ENCODE results near the gene ADIPOQ.
"Not testable (repeated sequence)": the region's sequence is repeated elsewhere in the genome, so short reads cannot be mapped to it uniquely, and the experiment has no call there.

The ADIPOQ gene

DNA sequence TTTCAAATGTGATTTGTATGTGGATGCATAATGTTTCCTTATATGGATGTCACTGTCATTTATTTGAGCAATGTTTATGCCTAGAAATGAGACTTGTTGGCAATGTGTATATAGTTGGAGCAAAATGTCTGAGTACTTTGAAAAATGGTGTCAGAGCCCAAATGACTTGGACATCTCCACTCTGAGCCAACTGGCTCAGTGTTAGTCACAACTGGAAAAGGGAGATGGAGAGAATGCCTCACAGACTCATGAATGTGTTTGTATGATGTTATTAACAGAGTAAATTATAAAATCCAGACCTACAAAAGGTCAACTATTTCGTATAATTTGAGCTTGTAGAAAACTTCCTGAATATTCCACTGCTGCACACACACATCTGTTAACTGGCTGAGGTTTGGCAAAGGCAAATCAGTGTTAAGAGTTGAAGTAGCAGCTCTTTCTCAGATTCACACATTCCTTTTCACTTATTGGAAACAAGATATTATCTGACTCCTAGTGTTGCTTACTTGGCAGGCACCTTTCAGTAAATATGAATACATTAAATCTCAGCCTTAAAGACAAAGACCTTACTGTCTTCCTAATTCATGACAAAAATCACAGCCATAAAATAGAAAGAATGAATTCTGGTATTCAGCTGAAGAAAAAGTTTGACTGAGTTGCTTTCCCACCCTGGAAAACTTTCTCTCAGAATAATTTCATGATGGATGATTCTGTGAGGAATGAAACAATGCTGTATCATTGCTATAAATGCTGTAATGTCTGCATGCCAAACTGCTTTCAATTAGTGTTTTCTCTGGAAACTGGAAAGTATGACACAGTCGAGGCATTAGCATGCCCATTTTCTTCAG lies 27.0 kb downstream of the ADIPOQ start:
- FAIRE-seq (no peak), DNase-seq (ENCODE audit: insufficient read length, low spot score) (no peak)

DNA sequence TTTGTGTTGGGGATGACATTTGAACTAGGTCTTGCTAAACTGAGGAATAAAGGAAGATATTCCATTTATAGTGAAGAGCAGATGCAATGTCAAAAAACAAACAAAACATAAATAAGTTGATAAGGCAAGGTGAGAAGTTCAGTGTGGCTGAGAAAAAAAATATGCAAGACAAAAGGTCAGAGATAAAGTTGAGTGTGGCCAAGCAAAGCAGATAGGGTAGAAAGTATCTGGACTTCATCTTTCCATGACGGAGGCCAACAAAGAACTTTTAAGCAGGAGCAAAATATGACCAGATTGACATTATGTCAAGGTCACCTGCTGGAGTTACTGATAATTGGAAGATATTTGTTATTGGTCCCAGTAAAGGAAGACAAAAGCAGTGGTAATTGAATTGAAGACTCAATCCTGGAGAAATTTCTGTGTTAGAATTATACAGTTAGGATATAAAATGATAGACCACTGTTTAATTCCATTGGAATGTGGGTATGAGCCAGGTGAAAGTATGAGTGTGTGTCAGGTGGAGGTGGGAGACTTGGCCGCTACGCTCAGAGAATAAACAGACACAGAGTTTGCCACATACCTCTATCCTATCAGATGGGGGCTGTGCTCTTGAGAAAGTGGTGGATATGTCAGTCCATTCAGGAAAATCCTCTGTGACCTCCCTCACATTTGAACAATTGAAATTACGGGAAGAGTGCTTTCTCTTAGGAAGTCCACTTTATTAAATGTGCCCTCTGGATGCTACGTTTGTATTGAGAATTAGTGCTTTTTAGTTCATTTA lies 28.1 kb downstream of the ADIPOQ start:
- FAIRE-seq (no peak), DNase-seq (ENCODE audit: insufficient read length, low spot score) (no peak)

DNA sequence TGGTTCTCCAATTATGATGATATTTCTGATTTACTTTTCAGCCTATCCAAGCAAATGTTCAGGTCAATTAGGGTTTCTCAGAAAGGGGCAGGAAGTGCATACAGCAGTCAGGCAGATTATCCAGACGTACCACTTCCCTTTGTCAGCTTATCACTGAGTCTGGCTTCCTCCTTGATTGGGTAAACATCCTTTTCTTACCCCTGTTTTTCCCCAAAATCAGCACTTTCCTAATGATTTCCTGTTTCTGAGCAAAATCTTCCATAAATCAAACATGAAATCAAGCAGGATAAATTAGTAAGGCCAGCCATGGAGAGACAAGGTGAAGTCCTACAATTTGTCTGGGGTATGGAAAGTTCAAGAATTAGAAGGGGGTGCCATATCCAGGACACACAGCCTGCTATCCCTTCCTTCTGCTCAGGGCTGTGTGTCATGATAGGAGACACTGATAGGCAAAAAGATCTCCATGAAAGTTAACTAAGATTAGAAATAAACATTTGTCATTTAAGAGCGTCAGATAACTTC lies 29.0 kb downstream of the ADIPOQ start:
- FAIRE-seq, result no peak
- no peak for DNase-seq (ENCODE audit: insufficient read length, low spot score)

DNA sequence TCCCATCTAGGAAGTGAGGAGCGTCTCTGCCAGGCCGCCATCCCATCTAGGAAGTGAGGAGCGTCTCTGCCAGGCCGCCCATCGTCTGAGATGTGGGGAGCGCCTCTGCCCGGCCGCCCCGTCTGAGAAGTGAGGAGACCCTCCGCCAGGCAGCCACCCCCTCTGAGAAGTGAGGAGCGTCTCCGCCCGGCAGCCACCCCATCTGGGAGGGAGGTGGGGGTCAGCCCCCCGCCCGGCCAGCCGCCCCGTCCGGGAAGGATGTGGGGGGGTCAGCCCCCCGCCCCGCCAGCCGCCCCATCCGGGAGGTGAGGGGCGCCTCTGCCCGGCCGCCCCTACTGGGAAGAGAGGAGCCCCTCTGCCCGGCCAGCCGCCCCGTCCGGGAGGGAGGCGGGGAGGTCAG lies 31.3 kb downstream of the ADIPOQ start:
- not testable (repeated sequence) for DNase-seq (ENCODE audit: insufficient read length, low spot score); FAIRE-seq

DNA sequence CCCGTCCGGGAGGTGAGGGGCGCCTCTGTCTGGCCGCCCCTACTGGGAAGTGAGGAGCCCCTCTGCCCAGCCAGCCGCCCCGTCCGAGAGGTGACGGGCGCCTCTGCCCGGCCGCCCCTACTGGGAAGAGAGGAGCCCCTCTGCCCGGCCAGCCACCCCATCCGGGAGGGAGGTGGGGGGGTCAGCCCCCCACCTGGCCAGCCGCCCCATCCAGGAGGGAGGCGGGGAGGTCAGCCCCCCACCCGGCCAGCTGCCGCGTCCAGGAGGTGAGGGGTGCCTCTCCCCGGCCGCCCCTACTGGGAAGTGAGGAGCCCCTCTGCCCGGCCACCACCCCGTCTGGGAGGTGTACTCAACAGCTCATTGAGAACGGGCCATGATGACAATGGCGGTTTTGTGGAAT lies 31.7 kb downstream of the ADIPOQ start:
- FAIRE-seq; DNase-seq (ENCODE audit: insufficient read length, low spot score): not testable (repeated sequence)

DNA sequence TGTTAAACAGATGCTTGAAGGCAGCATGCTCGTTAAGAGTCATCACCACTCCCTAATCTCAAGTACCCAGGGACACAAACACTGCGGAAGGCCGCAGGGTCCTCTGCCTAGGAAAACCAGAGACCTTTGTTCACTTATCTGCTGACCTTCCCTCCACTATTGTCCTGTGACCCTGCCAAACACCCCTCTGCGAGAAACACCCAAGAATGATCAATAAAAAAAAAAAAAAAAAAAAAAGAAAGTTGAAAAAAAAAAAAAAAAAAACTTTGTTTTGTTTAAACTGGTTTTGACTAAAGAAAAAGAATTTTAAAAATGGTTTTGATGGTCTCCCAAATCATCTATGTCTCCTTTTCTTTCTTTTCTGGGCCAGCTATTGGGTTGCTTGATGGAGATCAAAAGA lies 32.3 kb downstream of the ADIPOQ start:
- not testable (repeated sequence) for DNase-seq (ENCODE audit: insufficient read length, low spot score); FAIRE-seq

DNA sequence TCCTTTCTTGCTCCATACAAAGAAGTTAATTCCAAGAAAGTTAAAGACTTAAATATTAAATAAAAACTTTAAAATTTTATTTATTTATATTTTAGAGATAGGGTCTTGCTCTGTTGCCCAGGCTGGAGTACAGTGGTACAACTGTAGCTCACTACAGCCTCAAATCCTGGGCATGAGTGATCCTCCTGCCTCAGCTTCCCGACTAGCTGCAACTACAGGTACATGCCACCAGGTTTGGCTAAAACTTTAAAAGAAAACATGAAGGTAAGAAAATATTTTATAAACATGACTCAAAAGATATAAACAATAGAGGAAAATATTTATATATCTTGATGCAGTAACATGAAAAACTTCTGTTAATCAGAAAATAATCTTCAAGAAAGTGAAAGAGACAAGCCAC lies 33.2 kb downstream of the ADIPOQ start:
- DNase-seq (ENCODE audit: insufficient read length, low spot score) (no peak), FAIRE-seq (no peak)

DNA sequence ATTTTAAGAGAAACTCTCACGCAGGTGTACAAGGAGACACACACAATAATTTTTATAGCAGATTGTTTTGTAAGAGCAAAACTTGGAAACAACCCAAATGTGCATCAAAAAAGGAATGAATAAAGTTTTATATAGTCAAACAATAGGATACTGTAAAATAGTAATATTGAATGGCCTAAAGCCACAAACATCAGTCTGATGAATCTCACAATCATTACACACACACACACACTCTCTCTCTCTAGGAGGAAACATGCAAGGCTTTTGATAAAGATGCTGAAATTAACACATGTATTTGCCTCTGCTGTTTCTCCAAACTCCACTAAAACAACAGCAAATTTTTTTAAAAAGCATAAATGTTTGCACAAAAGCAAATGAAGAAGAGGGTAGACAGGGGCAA lies 37.3 kb downstream of the ADIPOQ start:
- DNase-seq (ENCODE audit: insufficient read length, low spot score) (no peak), FAIRE-seq (no peak)

DNA sequence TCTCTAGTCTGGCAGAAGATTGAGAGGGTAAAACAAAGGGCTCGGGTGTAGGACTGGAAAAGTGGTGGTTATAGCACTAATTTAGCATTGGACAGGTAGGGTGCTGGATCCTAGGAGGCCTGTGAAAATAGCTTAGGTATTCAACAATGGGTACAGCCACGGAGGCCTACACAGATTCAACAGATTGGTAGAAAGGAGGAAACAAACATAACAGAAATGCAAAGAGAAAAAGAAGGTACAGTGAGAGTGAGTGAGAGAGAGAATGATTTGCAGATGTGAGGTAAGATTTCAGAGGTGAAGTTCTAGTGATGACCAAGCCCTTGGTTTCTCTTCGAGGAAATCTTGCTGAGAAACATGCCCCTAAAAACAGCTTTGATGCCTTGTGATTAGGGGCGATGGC lies 37.9 kb downstream of the ADIPOQ start:
- FAIRE-seq, result no peak

DNA sequence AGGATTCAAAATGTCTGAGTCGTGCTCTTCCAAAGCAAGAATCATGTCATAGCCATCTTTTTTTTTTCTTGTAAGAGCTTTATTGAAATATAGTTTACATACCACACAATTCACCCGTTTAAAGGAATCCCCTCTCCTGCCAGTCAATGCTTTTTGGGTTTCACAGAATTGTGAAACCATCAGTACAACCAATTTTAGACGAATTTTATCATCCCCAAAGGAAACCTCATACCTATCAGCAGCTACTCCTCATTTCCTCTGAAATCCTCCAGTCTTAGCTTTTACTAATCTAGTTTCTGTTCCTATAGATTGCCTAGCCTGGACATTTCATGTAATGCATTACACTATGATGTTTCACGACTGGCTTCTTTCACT lies 39.6 kb downstream of the ADIPOQ start:
- DNase-seq (ENCODE audit: insufficient read length, low spot score) (no peak), FAIRE-seq (no peak)

More for the DNA sequence above, 37.9 kb downstream of the ADIPOQ start:
- DNase-seq (ENCODE audit: insufficient read length, low spot score), result no peak

DNA sequence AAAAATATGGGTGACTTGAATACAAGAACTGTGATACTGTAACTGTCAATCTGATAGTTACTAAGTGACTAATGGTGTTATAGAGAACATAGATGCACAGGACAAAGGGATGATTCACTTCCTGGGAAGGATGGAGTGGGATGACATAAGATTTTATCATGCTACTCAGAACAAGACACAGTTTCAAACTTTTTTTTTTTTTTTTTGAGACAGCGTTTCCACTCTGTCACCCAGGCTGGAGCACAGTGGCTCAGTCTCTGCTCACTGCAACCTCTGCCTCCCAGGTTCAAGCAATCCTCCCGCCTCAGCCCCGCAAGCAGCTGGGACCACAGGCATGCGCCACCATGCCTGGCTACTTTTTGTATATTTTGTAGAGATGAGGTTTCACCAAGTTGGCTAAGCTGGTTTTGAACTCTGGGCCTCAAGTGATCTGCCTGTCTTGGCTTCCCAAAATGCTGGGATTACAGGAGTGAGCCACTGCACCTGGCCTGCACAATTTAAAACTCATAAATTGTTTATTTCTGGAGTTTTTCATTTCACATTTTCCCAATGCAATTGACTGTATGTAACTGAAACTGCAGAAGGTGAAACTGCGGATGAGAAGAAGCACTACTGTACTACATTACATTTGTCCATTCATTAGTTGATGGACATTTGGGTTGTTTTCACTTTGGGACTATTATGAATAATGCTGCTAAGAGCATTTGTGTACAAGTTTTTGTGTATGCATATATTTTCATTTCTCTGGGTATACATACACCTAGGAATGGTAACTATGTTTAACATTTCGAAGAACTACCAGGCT lies 40.6 kb downstream of the ADIPOQ start:
- FAIRE-seq (no peak), DNase-seq (ENCODE audit: insufficient read length, low spot score) (no peak)

DNA sequence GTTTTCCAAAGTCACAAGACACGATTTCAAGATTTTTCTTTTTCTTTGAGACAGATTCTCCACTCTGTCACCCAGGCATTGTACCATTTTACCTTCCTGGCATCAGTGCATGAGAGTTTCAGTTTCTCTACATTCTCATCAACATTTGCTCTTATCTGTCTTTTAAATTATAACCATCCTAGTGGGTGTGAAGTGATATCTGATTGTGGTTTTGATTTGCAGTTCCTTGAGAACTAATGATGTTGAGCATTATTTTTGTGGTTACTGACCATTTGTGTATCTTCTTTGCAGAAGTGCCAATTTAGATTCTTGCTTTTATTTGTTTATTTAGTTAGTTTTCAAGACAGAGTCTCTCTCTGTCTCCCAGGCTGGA lies 41.2 kb downstream of the ADIPOQ start:
- DNase-seq (ENCODE audit: insufficient read length, low spot score) (no peak), FAIRE-seq (no peak)

DNA sequence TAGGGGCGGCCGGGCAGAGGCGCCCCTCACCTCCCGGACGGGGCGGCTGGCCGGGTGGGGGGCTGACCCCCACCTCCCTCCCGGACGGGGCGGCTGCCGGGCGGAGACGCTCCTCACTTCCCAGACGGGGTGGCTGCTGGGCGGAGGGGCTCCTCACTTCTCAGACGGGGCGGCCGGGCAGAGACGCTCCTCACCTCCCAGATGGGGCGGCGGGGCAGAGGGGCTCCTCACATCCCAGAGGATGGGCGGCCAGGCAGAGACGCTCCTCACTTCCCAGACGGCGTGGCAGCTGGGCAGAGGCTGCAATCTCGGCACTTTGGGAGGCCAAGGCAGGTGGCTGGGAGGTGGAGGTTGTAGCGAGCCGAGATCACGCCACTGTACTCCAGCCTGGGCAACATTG lies 42.4 kb downstream of the ADIPOQ start:
- not testable (repeated sequence) for DNase-seq (ENCODE audit: insufficient read length, low spot score); FAIRE-seq

DNA sequence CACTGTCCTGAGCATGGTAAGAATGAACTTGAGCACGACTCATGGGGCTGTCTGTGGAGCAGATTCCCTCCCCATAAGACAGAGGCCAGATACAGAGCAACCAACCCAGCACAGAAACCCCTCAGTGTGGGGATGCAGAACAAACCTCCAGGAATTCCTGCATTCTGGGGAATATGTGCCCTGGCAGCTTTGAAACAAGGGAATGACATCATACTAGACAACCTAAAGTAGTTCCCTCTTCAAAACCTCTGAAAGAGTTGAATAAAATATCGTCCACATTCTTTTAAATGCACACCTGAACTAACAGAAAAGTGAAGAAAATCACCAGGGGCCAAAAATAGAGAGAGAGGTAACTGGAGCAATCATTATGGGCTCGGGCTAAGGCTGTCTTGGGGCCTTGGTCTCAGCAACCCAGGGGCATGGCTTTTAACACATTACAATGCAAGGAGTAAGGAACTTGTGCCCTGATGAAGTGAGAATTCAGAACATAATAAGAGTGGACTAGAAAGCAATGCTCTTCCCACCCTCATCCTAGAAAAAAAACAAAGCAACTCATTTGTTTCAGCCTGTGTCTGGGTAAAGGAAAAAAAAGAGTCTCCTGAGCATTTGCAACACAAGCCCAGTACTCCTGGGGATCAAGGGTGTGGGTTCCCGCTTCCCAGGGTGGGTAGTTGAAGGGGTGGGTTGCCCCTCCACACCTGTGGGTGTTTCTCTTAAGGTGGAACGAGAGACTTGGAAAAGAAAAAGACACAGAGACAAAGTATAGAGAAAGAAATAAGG lies 43.9 kb downstream of the ADIPOQ start:
- FAIRE-seq (no peak), DNase-seq (ENCODE audit: insufficient read length, low spot score) (no peak)

DNA sequence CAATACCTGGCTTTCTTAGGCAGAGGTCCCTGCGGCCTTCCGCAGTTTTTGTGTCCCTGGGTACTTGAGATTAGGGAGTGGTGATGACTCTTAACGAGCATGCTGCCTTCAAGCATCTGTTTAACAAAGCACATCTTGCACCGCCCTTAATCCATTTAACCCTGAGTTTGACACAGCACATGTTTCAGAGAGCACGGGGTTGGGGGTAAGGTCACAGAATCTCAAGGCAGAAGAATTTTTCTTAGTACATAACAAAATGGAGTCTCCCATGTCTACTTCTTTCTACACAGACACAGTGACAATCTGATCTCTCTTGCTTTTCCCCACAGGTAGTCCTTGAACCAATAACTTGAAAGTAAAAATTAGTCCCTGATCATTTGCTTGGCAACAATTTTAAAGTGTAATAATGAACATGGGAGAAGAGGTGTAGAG lies 45.0 kb downstream of the ADIPOQ start:
- not testable (repeated sequence) for FAIRE-seq; DNase-seq (ENCODE audit: insufficient read length, low spot score)

DNA sequence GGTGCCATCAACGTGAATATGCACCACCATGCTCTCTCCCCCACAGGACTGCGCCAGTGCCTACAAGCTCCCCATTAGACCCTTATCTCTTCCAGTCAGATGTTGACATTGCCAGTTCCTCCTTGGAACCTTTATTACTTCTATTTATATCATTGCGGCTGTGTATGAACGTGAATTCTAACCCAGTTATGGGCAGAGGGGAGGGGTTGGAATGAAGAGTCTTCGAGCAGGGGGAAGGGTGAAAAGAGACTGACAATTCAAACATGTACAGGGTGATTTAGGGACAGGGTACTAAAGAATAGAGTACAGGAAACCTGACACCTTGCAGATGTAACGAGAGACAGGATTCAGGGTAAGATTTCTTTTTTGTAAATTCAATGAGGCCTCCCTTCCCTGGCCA lies 46.1 kb downstream of the ADIPOQ start:
- no peak for DNase-seq (ENCODE audit: insufficient read length, low spot score)

DNA sequence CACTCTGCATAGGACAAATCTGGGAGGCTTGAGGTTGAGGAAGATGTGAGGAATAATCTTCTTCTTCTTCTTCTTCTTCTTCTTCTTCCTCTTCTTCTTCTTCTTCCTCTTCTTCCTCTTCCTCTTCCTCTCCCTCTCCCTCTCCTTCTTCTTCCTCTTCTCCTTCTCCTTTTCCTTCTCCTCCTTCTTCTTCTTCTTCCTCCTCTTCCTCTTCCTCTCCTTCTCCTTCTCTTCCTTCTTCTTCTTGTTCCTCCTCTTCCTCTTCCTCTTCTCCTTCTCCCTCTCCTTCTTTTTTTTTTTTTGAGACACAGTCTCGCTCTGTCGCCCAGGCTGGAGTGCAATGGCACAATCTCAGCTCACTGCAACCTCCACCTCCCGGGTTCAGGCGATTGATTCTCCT lies 47.2 kb downstream of the ADIPOQ start:
- DNase-seq (ENCODE audit: insufficient read length, low spot score); FAIRE-seq: not testable (repeated sequence)

More for the DNA sequence above, 46.1 kb downstream of the ADIPOQ start:
- no peak for FAIRE-seq

DNA sequence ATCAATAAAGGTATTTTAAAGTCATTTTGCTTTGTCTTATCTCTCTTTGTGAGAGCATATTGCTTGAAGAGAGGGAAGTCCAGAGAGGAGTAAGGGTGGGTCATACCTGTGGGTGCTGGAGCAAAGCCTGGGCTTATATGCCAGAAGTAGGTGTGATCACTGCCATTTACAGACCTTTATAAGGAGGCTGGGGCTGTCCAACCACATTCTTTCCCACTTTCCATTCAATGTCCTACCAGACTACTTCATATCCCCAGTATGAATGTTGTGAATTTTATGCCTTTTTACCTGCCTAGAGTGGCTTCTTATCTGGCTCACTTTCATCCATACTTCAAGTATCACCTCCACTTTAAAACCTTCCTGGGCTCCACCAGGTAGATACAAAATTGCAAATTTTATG lies 48.4 kb downstream of the ADIPOQ start:
- DNase-seq (ENCODE audit: insufficient read length, low spot score), result no peak
- FAIRE-seq, result no peak

DNA sequence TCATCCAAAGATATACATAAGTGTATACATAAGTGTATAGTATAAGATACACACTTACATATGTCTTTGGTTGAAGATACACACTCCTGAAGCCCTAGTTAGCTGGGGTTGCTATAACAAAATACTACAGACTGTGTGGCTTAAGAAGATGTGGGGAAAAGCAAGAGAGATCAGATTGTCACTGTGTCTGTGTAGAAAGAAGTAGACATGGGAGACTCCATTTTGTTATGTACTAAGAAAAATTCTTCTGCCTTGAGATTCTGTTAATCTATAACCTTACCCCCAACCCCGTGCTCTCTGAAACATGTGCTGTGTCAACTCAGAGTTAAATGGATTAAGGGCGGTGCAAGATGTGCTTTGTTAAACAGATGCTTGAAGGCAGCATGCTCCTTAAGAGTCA lies 50.6 kb downstream of the ADIPOQ start:
- FAIRE-seq; DNase-seq (ENCODE audit: insufficient read length, low spot score): not testable (repeated sequence)

DNA sequence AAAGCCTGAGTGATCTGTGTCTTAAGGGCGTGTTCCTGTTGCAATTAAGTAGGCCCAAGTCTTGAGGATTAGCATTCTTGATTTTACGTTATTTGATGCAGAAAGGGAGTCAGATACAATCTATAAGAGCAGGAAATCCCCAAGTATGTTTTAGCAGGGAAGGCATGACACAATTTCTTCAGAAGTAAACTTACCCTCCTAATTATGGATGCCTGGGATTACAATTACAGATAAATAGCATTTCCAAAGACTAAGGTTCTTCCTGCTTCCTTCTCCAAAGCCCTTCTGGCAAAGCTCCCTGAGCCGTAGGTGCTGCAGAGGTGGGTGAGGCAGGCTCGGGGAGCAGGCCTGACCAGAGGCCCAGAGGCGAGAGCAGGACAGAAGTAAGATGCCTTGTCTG lies 52.9 kb downstream of the ADIPOQ start:
- DNase-seq (ENCODE audit: insufficient read length, low spot score) (no peak), FAIRE-seq (no peak)

Measured in GM19239 (cell line).